Stimulated activated CD4-positive, alpha-beta T cell treated with anti-CD3 and anti-CD28 coated beads, TNF-alpha, amount 100 ng/mL, for 1 hour (primary cell): ENCODE data around the gene EFHB.
"Not testable (repeated sequence)": the region's sequence is repeated elsewhere in the genome, so short reads cannot be mapped to it uniquely, and the experiment has no call there.

ENCODE experiments used
- DNase-seq, 3 donors: peaks; one replicate each; pipeline ENCODE4 v3.0.0-alpha.2; 2020; ENCODE audit warnings: low read depth in 3 of 3, low spot score in 1 of 3

EFHB gene, protein sequence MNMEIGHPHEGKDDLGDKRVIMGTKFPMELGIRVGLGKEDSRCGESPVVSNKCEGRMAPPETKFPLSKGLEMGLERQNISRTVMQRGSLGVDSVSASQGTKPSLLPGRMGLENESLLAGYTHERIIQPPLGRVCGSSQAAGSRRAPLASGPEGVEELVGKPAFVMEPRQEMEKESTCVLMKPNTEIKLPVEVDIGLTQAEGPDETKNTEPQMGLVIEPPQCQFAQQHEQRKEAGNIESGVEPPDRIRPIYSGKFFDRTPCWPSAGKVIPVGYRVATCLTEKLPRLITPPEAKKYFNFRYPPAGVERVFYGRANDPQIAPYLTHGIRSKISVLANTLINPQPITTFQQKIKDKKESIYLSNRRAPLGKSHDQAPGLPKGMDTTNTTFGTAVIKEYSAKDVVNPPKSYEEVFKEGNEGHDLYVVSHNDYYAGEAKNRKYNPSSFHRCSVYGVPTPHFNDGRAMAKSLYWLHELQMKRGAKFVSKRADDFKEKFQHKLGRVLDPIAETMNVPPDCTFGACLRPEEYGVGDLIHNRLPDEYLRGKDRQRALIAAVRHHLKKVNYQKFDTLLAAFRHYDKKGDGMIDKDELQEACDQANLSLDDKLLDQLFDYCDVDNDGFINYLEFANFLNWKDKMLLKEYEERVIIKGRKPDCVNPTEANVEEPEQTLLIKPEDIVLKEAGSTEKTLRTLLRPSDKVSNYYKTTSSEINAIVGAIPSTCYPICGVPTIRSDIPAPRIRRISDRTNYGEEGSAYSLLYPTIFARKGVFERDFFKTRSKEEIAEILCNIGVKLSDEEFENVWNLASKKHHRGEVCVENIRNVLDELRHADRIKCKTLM

DNA sequence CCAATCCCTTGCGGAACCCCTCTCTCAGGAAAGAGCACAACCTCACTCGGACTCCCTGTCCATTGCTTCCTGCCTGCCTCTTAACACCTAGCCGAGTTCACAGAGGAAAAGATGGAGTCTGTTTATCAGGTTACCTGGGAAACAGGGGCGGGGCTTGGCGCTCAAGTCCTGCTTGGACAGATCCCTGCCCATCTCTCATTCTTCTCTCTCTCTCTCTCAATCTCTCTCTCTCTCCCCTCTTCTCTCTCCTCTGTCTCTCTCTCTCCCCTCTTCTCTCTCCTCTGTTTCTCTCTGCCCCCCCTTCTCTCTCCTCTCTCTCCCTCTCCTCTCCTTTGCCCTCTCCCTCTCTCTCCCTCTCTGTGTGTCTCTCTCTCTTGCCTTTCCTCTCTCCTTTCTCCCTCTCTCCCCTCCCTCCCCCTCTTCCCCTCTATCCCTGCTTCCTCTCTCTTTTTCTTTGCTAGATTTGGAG is at the start of gene EFHB:
Gene EFHB (minus strand): TSS at position 120 of the 469 bp plus-strand sequence. CDS start 199 bp downstream, outside the sequence.
- DNase-seq = no peak

DNA sequence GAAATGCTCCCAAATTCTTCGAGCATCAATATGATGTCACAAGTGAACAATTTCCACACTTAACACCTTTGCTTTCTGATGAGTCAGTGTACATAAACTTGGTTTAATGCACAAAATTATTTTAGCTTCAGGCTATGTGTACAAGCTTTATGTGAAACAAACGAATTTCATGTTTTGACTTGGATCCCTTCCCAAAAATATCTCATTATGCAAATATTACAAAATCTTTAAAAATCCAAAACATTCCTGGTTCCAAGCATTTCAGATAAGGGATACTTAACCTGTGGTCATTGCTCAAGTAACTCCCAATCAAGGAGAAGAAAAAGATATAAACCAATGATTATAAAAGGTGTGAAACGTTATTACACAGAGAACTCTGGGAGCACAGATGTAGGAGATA is 38.0 kb upstream of the EFHB start:
- no peak for DNase-seq

- no peak for DNase-seq
Measured at GRCh38 chr3:19970327-19970726, 36.3 kb upstream of the EFHB start.

- no peak for DNase-seq
Measured at GRCh38 chr3:19967812-19968211, 33.8 kb upstream of the EFHB start.

DNA sequence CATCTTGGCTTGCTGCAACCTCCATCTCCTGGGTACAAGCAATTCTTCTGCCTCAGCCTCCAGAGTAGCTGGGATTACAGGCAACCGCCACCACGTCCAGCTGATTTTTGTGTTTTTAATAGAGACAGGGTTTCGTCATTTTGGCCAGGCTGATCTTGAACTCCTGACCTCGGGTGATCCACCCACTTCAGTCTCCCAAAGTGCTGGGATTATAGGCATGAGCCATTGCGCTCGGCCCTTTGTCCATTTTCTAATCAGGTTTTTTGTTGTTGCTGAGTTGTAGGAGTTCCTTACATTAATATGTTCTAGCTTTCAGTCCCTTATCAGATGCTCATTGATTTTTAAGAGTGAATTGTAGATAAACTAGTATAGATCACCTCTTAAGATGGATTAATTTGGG is 33.2 kb upstream of the EFHB start:
- no peak for DNase-seq

DNA sequence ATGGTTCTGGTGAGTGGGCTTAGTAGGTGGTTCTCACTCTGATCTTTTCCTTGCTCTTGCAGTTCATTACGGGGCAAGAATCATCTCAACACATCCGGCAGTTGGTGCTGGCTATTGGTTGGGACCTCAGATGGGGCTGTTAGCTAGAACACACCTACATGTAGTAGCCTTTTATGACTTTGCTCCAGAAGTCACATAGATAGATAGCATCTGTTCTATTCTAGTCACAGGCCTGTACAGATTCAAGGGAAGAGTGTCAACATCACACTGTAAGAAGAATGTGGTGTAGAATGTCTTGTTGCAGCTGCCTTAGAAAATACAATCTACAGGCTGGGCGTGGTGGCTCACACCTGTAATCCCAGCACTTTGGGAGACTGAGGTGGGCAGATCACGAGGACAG is 27.9 kb upstream of the EFHB start:
- DNase-seq = no peak

- no peak for DNase-seq
Measured at GRCh38 chr3:19960696-19961095, 26.7 kb upstream of the EFHB start.

DNA sequence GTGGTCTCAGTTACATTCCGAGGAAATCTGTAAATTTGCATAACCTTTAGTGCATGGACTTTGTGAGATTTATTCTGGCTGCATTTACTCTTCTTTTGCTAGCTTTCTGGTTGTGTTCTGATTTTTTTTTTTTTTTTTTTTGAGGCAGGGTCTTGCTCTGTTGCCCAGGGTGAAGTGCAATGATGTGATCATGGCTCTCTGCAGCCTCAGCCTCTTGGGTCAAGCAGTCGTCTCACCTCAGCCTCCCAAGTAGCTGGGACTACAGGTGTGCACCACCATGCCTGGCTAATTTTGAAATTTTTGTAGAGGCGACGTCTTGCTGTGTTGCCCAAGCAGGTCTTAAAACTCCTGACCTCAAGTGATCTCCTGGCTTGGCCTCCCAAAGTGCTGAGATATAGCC is 25.5 kb upstream of the EFHB start:
- no peak for DNase-seq

GRCh38 chr3:19957354-19957753 is 23.3 kb upstream of the EFHB start:
- DNase-seq = not testable (repeated sequence)

GRCh38 chr3:19954676-19955075 is 20.7 kb upstream of the EFHB start:
- DNase-seq = no peak

- no peak for DNase-seq
Measured at GRCh38 chr3:19950316-19950715, 16.3 kb upstream of the EFHB start.

- no peak for DNase-seq
Measured at GRCh38 chr3:19948226-19948591, 14.2 kb upstream of the EFHB start.

- DNase-seq = peak in 2 of 3 donors; percentile 7 to 22
Measured at GRCh38 chr3:19947549-19948225, 13.7 kb upstream of the EFHB start.

DNA sequence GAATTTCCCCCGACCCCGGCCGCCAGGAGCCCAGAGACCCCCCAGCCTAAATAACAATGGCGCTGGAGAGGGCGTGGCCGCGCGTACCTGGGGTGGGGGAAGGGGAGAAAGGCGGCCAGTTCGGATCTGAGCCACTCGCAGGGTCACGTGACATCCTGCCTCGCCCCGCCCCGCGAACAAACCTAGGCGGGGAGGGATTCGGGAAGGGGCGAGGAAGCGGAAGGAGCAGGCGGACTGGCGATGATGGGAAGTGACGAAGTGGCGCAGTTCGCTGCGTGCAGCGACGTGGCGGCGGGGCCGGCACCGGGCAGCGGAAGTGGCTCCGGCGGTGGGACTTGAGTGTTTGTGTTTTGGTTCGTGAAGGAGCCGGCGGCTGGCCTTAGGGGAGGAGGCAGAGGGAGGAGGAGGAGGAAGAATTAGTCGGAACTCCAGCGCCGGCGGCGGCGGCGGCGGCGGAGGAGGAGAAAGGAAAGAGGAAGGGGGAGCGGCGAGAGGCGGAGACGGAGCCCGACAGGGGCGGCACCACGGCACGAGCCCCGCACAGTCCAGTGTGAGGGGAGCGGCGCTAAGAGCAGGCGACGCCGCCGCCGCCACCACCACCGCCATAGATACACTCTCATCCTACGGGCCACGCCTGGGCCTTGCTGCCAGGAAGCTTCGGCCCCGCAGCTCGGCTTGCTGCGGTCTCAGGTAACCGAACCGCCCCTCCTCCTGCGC is 13.0 kb upstream of the EFHB start, which contains the start of gene RAB5A:
Gene RAB5A (plus strand): TSS at position 266 of the 717 bp plus-strand sequence. CDS start 3,802 bp downstream, outside the sequence.
- peak; percentile 90 to 93 (median 91) for DNase-seq

DNA sequence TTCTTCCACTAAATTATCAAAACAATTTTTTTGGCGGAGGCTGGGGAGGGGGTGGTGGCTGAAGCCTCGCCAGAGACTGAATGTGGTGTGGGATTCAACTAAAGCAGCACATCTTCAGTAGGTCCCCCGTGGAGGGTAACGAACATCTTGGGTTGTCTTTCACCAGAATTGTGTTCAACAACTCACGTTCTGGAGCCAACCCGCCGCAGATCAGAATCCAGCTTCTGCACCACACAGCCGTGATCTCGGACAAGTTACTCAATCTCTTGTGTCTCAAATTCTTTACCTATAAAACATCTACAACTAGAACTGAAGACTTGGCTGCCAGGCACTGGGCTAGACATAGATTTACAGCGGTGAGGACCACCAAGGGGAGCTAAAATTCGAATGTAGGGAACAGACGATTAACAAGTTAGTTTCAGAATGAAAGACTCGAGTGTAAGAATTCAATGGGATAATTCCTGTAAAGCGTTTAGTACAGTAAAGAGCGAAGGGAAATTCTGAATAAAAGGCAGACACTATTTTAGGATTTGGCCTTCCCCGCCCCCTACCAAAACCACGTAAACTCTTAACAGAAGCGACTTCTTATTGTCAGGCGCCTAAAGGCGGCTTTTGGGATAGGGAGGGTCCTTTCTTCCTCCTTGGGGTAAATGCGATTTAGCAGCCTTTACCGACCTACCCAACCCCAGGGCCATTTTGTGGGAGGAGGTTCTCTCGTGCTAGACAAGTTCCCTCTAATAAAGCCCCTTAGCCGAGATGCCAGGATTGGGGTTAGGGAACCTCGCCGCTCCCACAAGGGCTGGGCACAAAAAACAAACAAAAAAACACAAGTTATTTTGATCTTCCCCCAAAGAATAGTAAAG is 12.2 kb upstream of the EFHB start:
- DNase-seq = no peak

DNA sequence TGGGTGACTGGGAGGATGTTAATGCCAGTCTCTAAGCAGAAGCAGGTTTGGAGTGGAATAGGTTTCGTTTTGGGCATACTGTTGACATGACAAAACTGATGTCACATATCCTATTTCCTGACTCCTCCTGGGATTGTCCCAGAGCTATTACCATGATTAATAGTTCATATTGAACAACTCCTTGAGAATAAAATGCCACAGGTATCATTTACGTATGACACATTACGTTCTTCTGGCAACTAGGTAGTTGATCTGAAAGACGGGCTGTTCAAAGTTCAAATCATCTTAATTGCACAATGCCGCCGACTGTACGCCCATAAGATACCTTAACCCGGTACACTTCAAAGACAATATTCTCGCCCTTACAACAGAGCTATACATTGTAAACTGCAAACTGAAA is 11.5 kb upstream of the EFHB start:
- no peak for DNase-seq

DNA sequence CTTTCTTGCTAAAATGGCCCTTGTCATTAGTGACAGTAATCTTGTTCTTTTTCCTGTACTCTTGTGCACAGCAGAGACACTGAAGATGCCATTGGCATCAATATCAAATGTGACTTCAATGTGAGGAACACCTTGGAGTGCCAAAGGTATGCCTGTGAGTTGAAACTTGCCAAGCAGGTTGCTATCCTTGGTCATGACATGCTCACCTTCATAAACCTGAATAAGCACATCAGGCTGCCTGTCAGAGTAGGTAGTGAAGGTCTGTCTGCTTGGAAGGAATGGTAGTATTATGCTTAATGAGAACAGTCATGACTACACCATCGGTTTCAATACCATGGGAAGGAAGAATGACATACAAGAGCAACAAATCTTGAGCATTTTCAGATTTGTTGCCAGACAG is 6.6 kb upstream of the EFHB start:
- no peak for DNase-seq

DNA sequence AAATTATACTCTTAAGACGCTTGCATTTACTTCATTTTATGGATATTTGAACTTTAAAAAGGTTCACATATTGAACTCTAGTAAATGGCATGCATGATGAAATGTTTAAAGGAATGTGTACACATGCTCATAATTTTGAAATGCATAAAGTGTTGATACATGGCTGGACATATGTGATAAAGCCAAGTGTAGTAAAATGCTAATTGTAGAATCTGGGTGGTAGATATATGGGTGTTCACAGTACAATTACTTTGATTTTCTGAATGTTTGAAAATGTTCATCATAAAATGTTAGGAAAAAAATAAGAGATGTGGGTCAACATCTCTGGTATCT is 4.2 kb upstream of the EFHB start:
- DNase-seq = no peak

GRCh38 chr3:19937459-19938294 is 3.7 kb upstream of the EFHB start:
- DNase-seq = no peak
